OCI-LY3 (cell line): ENCODE measurements around the gene PTPRT.
"Not testable (repeated sequence)": the region's sequence is repeated elsewhere in the genome, so short reads cannot be mapped to it uniquely, and the experiment has no call there.

Source experiments
- H2AFZ ChIP-seq: fragments of 200-600, 300-600 bp; shearing (Covaris generic); 2 replicates; pipeline ENCODE4 v1.6.0; 2014; ENCODE audit warnings: antibody characterized with exemption, low read depth, low read length
- H3K27ac ChIP-seq: fragments of 200-600, 300-600 bp; sonication (generic); 2 replicates; pipeline ENCODE4 v1.5.1; 2014; ENCODE audit warnings: mild to moderate bottlenecking, low read length, moderate library complexity, mixed read lengths
- H3K27me3 ChIP-seq: fragments of 200-600, 300-600 bp; sonication (generic); 2 replicates; pipeline ENCODE4 v1.6.1; 2014; ENCODE audit warnings: low read depth, low read length, mixed read lengths
- H3K36me3 ChIP-seq: fragments of 200-600, 300-600 bp; sonication (generic); replicated peaks from 2 replicates; pipeline ENCODE3; 2014; ENCODE audit warnings: low read depth, low read length, mixed read lengths
- H3K4me1 ChIP-seq: fragments of 300-600, 200-600 bp; sonication (generic); 2 replicates; pipeline ENCODE4 v1.6.1; 2014; ENCODE audit warnings: low read length, mixed read lengths
- H3K4me2 ChIP-seq: fragments of 200-600, 300-600 bp; sonication (generic); 2 replicates; pipeline ENCODE4 v1.6.1; 2014; ENCODE audit warnings: low read length, mixed read lengths
- H3K4me3 ChIP-seq: fragments of 300-600, 200-600 bp; sonication (generic); 2 replicates; pipeline ENCODE4 v1.5.1; 2014; ENCODE audit warnings: antibody characterized with exemption, mild to moderate bottlenecking, low read length, moderate library complexity
- H3K79me2 ChIP-seq: fragments of 300-600, 200-600 bp; shearing (Covaris generic); 2 replicates; pipeline ENCODE4 v1.6.1; 2014; ENCODE audit warnings: mild to moderate bottlenecking, low read length, mixed read lengths
- H3K9ac ChIP-seq: fragments of 300-600, 200-600 bp; shearing (Covaris generic); 2 replicates; pipeline ENCODE4 v1.6.0; 2014; ENCODE audit warnings: mild to moderate bottlenecking, low read length, moderate library complexity
- H3K9me3 ChIP-seq: fragments of 200-600, 300-600 bp; shearing (Covaris generic); 2 replicates; pipeline ENCODE4 v1.6.1; 2014; ENCODE audit warnings: low read length, mixed read lengths; ENCODE audit not compliant: insufficient read depth
- H4K20me1 ChIP-seq: fragments of 200-600, 300-600 bp; sonication (generic); 2 replicates; pipeline ENCODE4 v1.6.1; 2016; ENCODE audit warnings: low read length, mixed read lengths; ENCODE audit not compliant: insufficient read depth
- CTCF ChIP-seq: fragments of 200-600, 300-600 bp; sonication (generic); IDR thresholded peaks from 2 replicates; pipeline ENCODE4 v1.5.1; 2014; ENCODE audit warnings: antibody characterized with exemption, low read length, low read depth
- EZH2phosphoT487 ChIP-seq: fragments of 200-600 bp; shearing (Covaris generic); IDR thresholded peaks from 2 replicates; pipeline ENCODE4 v1.6.1; 2018; ENCODE audit warnings: antibody characterized with exemption, mixed run types, low read depth

PTPRT gene

GRCh38 chr20:42914302-42914701, 275.4 kb downstream of the PTPRT start:
- Histone ChIP-seq H3K4me3 (no peak overlapping the region), H4K20me1 (no peaks in the 10 kb centered on the region), H3K79me2 (no peaks in the 10 kb centered on the region), H3K36me3 (no peaks in the 10 kb centered on the region), H3K4me1 (no peaks in the 10 kb centered on the region), H3K27ac (no peak overlapping the region), H3K9ac (no peak overlapping the region), H3K27me3 (peaks cover 2% of the 10 kb centered on the region; the same call in 1 of the 2 replicates), H3K4me2 (no peak overlapping the region), H2AFZ (no peak overlapping the region), H3K9me3 (no peaks in the 10 kb centered on the region)
- TF ChIP-seq EZH2phosphoT487: no peak

- H2AFZ ChIP-seq, H3K36me3 ChIP-seq, H3K4me3 ChIP-seq, H4K20me1 ChIP-seq, H3K4me1 ChIP-seq, H3K27ac ChIP-seq, H3K27me3 ChIP-seq, H3K79me2 ChIP-seq, H3K9me3 ChIP-seq, H3K9ac ChIP-seq, H3K4me2 ChIP-seq: not testable (repeated sequence)
Observed at GRCh38 chr20:42910808-42911207, 278.9 kb downstream of the PTPRT start.

- no peak overlapping the region for H3K4me3 ChIP-seq
- TF ChIP-seq CTCF: no peak
- TF ChIP-seq EZH2phosphoT487: no peak
- no peaks in the 10 kb centered on the region for H3K36me3 ChIP-seq
- H3K9ac ChIP-seq: no peak overlapping the region
- no peaks in the 10 kb centered on the region for H3K4me1 ChIP-seq
- H4K20me1 ChIP-seq: no peaks in the 10 kb centered on the region
- no peak overlapping the region for H3K27ac ChIP-seq
- H3K27me3 ChIP-seq: no peaks in the 10 kb centered on the region
- H3K79me2 ChIP-seq: no peaks in the 10 kb centered on the region
- no peak overlapping the region for H3K4me2 ChIP-seq
- H3K9me3 ChIP-seq: no peaks in the 10 kb centered on the region
- no peak overlapping the region for H2AFZ ChIP-seq
Observed at GRCh38 chr20:42907730-42908129, 282.0 kb downstream of the PTPRT start.

- H3K9me3 ChIP-seq: no peaks in the 10 kb centered on the region
- H3K4me3 ChIP-seq: no peak overlapping the region
- H3K4me1 ChIP-seq: no peaks in the 10 kb centered on the region
- H3K4me2 ChIP-seq: no peak overlapping the region
- H3K79me2 ChIP-seq: no peaks in the 10 kb centered on the region
- TF ChIP-seq CTCF (no peak), EZH2phosphoT487 (no peak)
- H4K20me1 ChIP-seq: no peaks in the 10 kb centered on the region
- no peaks in the 10 kb centered on the region for H3K27me3 ChIP-seq
- H3K36me3 ChIP-seq: no peaks in the 10 kb centered on the region
- no peak overlapping the region for H3K9ac ChIP-seq
- no peak overlapping the region for H3K27ac ChIP-seq
- no peak overlapping the region for H2AFZ ChIP-seq
Observed at GRCh38 chr20:42906120-42906519, 283.6 kb downstream of the PTPRT start.

DNA sequence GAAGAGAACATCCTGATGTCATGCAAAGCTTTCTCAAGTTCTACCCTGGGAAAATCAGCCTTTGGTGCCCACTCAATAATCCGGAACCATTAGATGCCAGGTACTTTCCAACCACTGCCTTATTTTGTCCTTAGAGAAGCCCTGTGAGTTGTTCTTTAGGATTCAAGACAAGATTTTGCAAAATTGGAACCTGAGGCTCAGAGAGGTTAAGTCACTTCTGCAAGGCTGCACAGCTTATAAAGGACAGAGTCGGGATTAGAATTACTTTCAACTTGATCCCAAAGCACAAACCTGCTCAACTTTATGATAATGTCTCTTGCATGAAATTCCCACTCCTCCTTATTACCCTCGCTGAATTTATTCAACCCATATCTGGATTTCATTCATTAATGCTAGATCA, 287.2 kb downstream of the PTPRT start:
- H3K9ac ChIP-seq: no peak overlapping the region
- H3K27me3 ChIP-seq: no peaks in the 10 kb centered on the region
- no peak for TF ChIP-seq EZH2phosphoT487
- no peak for TF ChIP-seq CTCF
- no peaks in the 10 kb centered on the region for H3K9me3 ChIP-seq
- no peak overlapping the region for H3K4me2 ChIP-seq
- H3K27ac ChIP-seq: no peak overlapping the region
- H3K79me2 ChIP-seq: no peaks in the 10 kb centered on the region
- no peaks in the 10 kb centered on the region for H3K36me3 ChIP-seq
- no peak overlapping the region for H3K4me3 ChIP-seq
- no peaks in the 10 kb centered on the region for H4K20me1 ChIP-seq
- no peak overlapping the region for H2AFZ ChIP-seq
- H3K4me1 ChIP-seq: no peaks in the 10 kb centered on the region
